Embryonic facial prominence (tissue), 1 donor: ENCODE results near the gene ENO4.

Experiments used
- DNase-seq: peaks from one replicate; pipeline ENCODE4 v3.0.0-alpha.2; 2016; ENCODE audit errors: extremely low spot score

ENO4 gene

GRCh38 chr10:116868198-116868676 lies 18.9 kb downstream of the ENO4 start:
- DNase-seq = no peak

- DNase-seq = no peak
These were observed 19.4 kb downstream of the ENO4 start for GRCh38 chr10:116868722-116869121.

GRCh38 chr10:116870949-116871348 lies 21.6 kb downstream of the ENO4 start:
- DNase-seq = no peak

- no peak for DNase-seq
These were observed 23.8 kb downstream of the ENO4 start for GRCh38 chr10:116873134-116873533.

- no peak for DNase-seq
These were observed 26.6 kb downstream of the ENO4 start for GRCh38 chr10:116875897-116876296.

- no peak for DNase-seq
These were observed 28.1 kb downstream of the ENO4 start for GRCh38 chr10:116877391-116877790.

GRCh38 chr10:116878123-116878522 lies 28.8 kb downstream of the ENO4 start:
- DNase-seq = no peak

GRCh38 chr10:116879817-116880216 lies 30.5 kb downstream of the ENO4 start:
- DNase-seq = no peak

- no peak for DNase-seq
These were observed 31.6 kb downstream of the ENO4 start for GRCh38 chr10:116880716-116881482.

- DNase-seq = no peak
These were observed 33.3 kb downstream of the ENO4 start for GRCh38 chr10:116882639-116883038.

- DNase-seq = no peak
These were observed 37.5 kb downstream of the ENO4 start for GRCh38 chr10:116886772-116887171.

GRCh38 chr10:116888380-116889055 lies 39.2 kb downstream of the ENO4 start:
- no peak for DNase-seq

GRCh38 chr10:116889066-116889465 lies 39.8 kb downstream of the ENO4 start:
- DNase-seq = no peak

- DNase-seq = no peak
These were observed 41.9 kb downstream of the ENO4 start for GRCh38 chr10:116891208-116891607.

- no peak for DNase-seq
These were observed 43.8 kb downstream of the ENO4 start for GRCh38 chr10:116892907-116893685.

GRCh38 chr10:116893686-116894037 lies 44.4 kb downstream of the ENO4 start:
- DNase-seq = no peak

GRCh38 chr10:116899626-116900025 lies 50.3 kb downstream of the ENO4 start:
- no peak for DNase-seq

- DNase-seq = no peak
These were observed 56.5 kb downstream of the ENO4 start for GRCh38 chr10:116905845-116906210.

- no peak for DNase-seq
These were observed 58.1 kb downstream of the ENO4 start for GRCh38 chr10:116907245-116907987.

- DNase-seq = no peak
These were observed 60.0 kb downstream of the ENO4 start for GRCh38 chr10:116909307-116909706.

- no peak for DNase-seq
These were observed 61.6 kb downstream of the ENO4 start for GRCh38 chr10:116910910-116911309.

- DNase-seq = no peak
These were observed 62.9 kb downstream of the ENO4 start for GRCh38 chr10:116912162-116912561.
